NCI-H446 (cell line): Measurements from ENCODE around the gene SLC25A19.
A peak's percentile ranks its signal among the peaks of the same experiment; 100 is the strongest.

ENCODE experiments used
- DNase-seq, 2 experiments: peaks; one replicate each; lab custom pipeline; 2025; lab: John Stamatoyannopoulos, UW

The SLC25A19 gene

DNA sequence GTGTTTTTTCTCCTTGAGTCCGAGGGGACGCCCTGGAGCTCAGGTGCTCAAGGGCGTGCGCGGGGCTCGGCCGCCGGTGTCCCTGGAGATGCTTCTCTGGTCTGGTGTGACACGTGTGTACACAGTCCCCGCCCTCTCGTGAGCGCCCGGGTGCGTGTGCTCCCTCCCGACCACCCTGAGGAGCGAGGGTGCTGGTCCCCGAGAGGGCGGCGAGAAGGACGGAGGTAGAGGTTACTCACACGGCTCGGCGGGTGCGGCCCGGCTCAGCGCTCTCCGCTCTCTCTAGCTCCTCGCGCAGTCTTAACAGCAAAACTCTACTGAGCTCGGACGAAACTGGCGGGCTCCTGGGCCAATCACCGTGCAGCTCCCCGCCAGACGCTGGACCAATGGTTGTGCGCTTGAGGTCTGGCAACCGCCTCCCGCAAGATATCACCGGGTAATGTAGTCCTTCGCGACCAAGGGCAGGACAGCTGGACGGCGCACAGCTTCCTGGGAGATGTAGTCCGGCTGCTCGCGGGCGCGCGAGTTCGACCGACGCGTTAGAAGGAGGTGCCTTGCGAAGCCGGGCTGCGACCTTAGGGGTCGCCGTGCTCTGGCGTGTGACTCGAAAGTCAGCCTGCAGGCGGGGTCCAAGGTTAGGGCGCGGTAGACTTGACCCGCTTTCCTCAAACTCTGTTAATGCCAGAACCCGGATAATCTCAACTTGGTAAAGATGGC, at the start of gene SLC25A19:
TSS of gene SLC25A19 (minus strand) at position 319 of the 717 bp plus-strand sequence. CDS start 2,669 bp downstream, outside the sequence.
- peak; percentile 97 to 99 for DNase-seq

DNA sequence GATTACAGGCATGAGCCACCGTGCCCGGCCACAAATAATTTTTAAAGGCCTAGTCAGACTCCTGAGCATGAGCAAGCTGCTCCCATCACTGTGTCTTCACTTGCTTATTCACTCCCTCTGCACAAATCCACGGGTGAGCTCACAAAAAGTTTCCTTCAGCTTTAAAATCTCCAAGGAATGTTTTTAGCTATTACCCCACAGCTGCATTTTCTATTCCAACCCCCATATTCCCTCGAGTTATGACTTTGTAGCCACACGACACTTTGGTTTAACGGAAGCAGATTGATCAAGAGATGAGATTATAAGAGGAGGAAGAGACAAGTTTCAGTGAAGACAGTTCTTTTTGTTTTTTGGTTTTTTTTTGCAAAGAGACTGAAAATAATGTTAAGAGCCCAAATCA, 49.1 kb upstream of the SLC25A19 start:
- DNase-seq: no peak

DNA sequence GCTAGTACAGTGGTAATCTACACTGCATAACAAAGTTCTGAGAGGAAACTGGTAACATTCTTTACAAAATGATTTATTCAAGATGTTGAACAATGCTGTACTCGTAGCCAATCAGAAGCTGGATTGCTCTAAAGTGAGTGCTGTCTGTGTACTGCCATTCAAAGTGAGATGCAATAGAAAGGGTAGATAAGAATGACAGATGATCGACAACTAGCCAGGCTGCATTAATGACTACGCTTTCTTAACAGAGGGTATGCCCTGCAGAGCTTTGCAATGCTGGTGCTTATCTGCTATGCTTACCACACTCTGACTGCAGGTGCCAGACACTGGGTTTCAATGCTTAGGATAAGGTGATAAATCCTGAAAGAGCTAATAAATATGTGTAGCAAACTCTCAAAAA, 46.1 kb upstream of the SLC25A19 start:
- no peak for DNase-seq

DNA sequence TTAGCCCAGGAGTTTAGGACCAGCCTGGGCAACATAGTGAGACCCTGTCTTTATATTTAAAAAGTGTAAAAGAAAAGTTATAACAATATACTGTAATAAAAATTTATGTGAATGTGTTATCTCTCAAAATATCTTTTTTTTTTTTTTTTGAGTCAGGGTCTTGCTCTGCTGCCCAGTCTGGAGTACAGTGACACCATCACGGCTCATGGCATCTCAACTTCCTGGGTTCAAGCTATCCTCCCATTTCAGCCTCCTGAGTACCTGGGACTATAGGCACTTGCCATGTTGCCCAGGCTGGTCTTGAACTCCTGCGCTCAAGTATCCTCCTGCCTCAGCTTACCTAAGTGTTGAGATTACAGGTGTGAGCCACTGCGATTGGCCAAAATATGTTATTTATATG, 45.5 kb upstream of the SLC25A19 start:
- no peak for DNase-seq

DNA sequence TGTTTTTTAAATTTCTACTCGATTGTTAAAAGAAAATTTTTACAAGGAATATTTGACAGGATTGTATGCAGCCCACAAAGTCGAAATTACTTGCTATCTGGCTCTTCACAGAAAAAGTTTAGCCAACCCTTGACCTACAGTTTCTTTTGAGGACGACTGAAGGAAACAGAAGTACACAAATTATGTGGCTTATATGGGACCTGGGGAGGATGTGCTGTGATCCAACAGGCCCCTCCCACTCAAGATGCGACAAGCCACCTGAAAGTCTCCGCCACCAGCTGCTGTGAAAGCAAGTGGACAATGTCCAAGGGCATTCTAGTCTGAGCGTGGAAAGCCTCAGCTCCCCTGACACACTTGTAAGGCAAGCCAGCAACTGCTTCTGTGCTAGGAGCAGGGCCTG, 42.4 kb upstream of the SLC25A19 start:
- DNase-seq: no peak

DNA sequence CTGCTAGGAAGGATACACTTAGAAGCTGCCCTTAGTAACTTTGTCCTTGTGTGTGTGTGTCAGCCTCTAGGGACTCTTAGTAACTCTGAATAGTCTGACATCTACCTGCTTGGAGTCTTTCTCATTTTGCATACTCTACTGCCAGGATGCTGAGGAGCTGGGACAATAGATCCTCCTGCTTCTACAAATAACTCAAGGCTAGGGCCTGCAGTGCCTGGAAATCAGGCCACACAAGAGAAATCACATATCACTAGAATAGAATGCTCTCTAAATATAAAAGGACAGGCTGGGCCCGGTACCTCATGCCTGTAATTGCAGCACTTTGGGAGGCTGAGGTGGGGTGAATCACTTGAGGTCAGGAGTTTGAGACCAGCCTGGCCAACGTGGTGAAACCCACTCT, 38.5 kb upstream of the SLC25A19 start:
- no peak for DNase-seq

DNA sequence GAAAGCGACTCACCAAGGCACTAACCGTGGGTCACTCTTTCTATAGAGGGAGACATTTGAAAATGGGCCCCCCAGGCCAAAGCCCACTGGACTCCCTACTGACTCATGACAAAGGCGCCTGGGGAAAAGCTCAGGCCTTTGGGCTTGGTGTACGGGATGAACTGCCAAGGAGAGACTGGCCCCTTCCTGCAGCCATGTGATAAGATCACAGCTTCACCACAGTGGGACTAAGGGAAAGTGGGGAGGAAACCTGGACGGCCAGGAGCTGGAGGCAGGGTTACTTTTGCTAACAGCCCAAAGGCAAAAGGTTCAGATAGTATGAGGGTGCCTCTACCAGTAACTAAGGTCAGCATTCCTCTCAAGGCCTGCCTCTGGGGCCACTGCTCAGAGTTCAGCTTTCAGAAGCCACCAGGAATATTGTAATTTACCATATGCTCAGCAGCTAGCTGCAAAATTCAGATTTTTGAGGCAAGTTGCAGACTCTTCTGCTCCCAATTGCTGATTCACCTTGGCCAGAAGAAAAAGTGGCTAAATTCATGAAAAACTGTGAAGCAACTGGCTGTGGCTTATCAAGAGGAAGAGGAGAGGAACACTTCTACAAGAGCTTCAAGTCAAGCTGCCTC, 37.1 kb upstream of the SLC25A19 start:
- no peak for DNase-seq

DNA sequence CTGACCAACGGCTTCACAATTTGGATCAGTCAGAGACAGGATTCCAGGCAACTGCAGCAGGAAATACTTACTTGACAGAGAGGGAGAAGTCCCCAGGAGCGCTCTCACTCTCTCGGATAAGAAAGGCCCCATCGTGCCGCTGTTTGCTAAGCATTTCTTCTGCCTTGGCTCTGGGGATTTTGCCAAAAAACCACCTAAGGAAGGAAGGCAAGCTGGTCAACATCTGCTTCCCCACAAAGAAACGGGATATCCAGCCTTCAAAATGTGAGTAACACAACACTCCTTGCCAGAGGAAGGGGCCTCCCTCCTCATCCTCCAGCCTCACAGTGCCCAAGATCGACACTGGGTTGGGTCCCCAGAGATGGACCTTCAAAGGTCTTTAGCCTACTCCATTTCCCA, 36.6 kb upstream of the SLC25A19 start:
- peak in 1 of 2 experiments; percentile 75 for DNase-seq

DNA sequence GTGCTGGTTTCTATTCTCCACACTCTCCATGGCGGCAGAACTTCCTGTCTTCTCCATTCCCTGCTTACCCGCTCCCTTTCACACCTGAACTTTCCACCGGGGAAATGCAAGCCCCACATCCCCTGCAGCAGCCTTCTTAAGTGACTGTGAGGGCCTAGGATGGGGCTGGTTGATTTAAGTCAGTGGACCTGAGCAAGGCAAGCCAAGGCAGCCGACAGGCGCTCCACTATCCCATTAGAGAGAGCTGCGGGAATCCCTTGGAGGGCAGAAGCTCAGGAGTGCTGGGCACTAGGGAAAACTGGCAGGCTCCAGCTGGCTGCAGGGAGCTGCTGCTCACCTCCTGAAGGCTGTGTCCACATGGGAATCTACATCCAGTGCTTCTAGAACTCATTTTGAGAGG, 36.1 kb upstream of the SLC25A19 start:
- no peak for DNase-seq

DNA sequence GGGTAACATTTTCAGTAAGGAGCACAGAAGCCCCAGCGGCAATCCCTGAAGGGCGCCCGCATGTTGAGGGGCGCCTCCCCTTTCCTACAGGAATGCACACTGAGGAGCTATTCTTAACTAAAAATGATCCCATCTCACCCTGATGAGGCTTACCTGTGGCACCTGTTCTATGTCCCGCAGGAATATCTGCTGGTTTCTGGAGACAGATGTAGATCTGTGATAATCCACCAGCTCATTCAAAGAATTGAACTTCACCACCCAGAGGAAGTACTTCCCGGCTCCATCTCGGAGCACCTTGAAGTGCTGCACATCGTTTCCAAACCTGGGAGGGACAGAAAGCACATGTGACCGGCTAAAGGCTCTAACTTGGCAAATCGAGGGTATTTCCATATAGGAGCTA, 32.3 kb upstream of the SLC25A19 start:
- DNase-seq: no peak

DNA sequence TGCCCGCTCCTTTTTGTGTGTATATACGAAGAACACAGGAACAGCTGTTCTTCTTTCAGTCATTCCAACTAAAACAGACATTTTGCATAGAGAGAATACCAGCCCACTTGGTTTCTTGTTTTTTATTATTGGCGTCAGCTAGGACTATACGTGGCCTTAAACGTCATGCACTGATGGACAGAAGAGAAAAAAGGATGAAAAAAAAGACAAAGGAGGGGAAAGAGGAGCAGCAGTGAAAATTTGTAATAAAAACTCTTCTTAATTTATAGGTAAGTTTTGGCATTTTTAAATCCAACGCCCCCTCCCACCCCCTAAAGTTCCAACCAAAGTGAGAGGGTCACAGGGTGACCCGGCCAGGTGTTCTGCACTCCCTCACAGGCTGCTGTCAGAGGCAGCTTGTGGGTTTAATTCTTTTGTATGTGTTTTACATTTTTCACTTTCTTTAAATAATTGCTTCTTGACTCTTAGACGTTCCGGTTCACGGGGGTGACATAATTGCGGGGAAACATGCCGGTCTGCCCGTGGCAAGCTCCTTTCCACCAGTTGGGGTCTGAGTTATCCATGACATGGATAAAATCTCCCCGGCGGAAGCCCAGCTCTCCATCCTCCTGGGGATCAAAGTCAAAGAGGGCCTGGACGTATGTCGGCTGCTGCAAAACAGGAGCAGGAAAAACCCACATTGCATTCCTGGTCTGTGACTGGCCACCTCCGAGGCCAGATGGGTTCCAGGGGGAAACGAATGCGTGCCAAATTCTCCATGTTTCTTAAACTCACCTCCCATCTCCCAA, 30.9 kb upstream of the SLC25A19 start:
- no peak for DNase-seq

DNA sequence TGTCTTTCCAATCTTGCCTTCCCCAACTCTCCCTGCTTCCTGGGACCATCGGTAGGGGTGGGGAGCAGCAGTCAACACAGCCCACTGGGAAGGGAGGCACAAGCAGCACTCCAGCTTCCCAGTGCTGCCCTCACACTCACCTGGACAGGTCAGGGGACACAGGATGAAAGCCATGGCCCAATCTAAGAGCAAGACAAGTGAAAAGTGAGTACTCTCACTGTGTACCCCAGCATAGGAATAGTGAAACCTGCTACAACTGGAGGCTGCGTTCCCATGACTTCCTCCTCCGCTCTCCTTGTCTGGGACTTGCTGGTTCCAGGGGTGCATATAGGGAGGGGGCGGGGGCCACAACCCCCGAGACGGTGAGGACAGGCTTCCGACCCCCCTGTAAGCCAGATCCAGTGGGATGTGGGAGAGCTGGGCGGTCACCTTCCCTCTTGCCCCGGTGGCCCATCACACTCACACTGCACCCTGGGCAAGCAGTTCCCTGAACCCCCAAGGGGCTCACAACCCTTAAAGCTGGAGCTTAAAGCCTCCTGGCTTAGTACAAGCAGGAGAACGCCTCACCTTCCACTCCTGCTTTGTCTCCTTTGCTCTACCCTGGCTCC, 29.5 kb upstream of the SLC25A19 start:
- no peak for DNase-seq

DNA sequence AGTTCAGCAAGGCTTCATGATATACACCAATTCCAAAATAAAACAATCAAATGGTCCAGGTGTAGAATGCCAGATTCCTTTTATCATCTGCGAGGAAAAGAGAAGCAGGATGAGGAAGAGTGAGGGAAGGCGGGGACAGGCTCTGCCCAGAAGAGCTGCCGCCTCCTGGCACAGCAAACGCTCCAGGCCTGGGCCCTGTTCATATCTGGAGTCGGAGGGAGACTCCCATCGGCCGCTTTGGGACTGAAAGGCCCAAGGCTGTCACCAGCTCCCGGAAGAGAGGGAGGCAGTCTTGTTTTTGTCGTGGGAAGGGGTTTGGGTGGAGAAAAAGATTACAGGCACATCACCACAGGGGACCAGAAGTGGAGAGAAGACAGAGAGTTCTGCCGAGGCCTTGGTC, 29.0 kb upstream of the SLC25A19 start:
- no peak for DNase-seq

DNA sequence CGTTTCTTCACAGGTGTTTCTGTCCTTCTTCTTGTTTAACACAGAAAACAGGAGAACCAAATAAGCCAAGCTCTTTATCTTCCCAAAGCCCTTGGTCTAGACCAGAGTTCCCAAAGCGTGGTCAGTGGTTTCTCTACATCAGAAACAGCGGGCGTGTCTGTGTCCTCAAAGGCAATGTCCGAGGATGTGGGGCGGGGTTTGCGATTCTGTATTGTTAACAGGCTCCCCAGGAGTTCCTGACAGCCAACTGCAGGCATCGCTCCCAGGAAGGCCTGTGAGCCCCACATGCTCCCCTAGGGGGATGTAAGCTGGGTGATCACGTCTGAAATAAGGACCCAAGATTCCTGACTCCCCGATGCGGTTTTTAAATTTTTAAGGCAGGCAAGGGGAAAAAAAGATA, 28.4 kb upstream of the SLC25A19 start:
- no peak for DNase-seq

DNA sequence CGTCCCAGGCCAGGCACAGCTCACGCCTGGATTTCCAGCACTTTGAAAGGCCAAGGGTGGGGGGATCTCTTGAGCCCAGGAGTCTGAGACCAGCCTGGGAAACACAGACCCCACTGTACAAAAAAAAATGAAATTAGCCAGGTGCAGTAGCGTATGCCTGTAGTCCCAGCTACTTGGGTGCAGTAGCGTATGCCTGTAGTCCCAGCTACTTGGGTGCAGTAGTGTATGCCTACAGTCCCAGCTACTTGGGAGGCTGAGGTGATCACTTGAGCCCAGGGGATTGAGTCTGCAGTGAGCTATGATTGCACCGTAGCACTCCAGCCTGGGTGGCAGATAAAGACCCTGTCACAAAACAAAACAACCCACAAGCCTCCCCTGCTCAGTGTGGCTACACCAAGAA, 27.0 kb upstream of the SLC25A19 start:
- DNase-seq: no peak

DNA sequence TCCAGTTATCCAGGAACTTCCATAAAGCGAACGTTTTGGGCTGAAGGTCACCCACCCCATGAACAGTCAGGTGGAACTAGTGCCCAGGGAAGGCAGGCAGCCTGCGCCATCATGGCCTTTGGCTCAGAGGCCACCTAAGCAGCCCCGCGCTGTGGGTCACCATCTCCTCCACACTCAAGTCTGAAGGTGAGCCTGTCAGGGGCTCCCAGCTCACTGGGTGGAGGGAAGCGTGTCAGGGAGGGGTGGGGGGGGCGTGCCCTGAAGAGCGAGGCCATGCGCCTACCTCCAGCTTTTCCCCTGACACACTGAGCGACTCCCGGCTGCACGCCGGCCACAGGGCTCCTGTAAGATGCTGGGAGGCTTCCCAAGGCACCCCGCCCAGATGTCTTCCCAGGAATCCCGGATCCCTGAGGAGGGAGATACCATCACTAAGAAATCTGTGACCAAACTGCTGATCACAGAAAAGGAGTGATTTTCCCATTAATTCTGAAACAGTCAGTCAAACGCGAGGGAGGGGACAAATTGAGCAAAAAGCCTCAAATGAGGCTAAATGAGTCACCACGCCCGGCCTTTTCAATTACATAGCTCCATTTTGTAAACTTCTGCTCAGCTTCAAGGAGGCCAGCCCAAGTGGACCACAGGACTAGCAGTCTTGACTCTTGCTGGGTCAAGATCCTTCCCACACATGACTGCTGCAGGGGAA, 26.5 kb upstream of the SLC25A19 start:
- DNase-seq: no peak

DNA sequence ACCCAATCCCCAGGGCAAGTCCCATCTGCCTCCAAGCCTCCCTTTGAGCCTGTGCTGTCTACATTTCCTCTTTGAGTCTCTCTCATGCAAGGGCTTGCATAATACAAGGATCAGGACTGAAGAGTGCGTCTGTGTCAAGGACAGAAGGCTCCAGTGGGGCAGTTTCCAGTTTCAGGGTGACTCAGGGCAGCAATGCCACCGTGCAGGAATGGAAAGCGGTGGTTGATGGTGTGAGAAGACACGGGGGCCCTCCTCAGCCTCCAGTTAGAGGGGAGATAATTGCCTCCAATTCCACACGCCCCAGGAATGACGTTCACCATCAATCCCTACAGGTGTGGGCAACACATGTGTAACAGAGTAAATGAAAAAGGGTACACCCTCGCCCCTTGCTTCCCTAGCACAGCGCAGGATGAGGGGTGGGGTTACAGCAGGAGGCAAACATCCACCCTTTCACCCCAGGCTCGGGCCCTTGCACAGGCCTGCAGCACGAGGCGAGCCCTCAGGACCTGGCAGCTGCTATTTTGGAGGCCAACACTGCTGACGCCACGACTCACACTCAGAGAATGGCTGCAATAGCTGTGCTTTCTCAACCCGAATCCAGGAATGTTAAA, 24.8 kb upstream of the SLC25A19 start:
- no peak for DNase-seq

DNA sequence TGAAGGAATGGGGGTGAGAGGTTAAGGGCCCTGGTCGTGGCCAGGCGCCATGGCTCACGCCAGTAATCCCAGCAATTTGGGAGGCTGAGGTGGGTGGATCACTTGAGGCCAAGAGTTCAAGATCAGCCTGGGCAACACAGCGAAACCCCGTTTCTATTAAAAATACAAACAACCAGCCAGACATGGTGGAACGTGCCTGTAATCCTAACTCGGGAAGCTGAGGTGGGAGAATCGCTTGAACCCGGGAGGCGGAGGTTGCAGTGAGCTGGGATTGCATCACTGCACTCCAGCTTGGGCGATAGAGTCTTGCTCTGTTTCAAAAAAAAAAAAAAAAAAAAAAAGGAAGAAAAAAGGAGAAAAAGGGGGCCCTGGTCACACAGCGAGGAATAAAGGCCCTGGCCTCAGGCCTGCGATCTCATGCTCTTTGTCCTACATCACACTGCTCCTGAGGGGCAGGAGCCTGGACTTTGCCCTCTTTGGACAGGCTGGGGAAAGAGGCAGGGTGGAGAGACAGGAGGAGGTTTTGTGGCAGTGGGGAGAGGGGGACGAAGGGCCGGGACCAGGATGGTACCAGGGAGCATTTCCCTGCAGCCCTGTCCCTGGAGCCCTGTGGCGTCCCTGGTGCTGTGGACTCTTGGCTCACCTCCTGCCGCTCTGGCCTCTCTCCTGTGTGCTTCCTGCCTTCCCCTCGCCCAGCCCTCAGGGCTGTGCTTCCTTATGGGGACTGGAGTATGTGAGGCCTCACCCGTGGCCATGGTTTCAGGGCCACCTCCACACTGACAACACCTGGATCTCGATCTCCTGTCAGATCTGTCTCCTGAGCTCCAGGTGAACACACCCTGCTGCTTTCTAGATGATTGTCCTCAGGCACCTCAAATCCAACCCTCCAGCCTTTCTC, 19.7 kb upstream of the SLC25A19 start:
- DNase-seq: no peak

DNA sequence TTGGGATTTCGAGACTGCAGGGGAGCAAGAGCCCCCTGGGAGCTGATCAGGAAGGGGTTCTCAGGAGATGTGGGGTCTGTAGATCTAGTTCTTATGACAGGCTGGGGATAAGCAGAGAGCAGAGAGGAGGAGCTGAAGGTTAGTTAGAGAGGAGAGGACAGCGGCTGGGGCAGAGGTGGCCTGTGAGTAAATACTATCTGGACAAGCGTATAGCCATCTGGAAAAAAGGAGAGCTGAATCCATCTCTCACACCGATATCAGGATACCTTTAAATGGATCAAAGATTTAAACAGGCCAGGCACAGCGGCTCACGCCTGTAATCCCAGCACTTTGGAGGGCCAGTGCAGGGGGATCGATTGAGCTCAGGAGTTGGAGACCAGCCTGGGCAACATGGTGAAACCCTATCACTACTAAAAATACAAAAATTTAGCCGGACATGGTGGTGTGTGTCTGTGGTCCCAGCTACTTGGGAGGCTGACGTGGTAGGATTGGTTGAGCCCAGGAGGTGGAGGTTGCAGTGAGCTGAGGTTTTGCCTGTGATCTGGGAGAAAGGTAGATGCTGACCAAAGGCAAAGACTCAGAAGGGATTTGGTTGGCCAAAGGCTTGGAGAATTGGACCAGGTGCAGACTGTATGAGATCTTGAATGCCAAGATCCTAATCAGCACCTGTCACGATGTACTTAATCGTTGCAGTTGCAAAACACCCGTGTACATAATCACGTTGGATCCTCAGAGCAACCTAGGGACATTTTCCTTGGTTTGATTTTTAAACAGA, 18.9 kb upstream of the SLC25A19 start:
- no peak for DNase-seq
